ENCODE measurements around the gene SEMA3E. TPM values are rescaled to one million over a fixed set of nuclear protein-coding genes. Genes with fewer than 3 reads are reported as not detected.
"Not testable (repeated sequence)": the region's sequence is repeated elsewhere in the genome, so short reads cannot be mapped to it uniquely, and the experiment has no call there.

SEMA3E gene
- total and polyA plus RNA-seq, 2 experiments from 2014 or later = 0.32 to 0.35 TPM

- H3K9me3 ChIP-seq (ENCODE audit: low read depth) = no peaks in the 10 kb centered on the region
- no peaks in the 10 kb centered on the region for H3K9me2 ChIP-seq (ENCODE audit: insufficient read depth)
- H3K4me2 ChIP-seq (ENCODE audit: unreplicated experiment) = no peak overlapping the region
- H3K9ac ChIP-seq = no peak overlapping the region
- H3K27ac ChIP-seq = no peak overlapping the region
- TF ChIP-seq EZH2 (IDR thresholded peaks at IDR 0.05; ENCODE audit: insufficient read depth, poor library complexity, severe bottlenecking) (no peak), EZH2phosphoT487 (IDR thresholded peaks at IDR 0.05; ENCODE audit: insufficient read depth, low read depth) (no peak)
- no peaks in the 10 kb centered on the region for H4K20me1 ChIP-seq (ENCODE audit: insufficient read depth)
- 31 to 34% methylated on average over 3 of the region's 3 CpGs for WGBS, 2 experiments (ENCODE audit: low coverage in 1 of 2, low lambda C conversion rate in 2 of 2, missing lambda C conversion rate in 2 of 2)
- DNase-seq = no peak
- H3K79me2 ChIP-seq (ENCODE audit: insufficient read depth) = no peaks in the 10 kb centered on the region
- no peaks in the 10 kb centered on the region for H3K4me1 ChIP-seq (ENCODE audit: insufficient read depth)
- in situ Hi-C loops (cut with MboI) = no loop called here
- no peaks in the 10 kb centered on the region for H3K27me3 ChIP-seq (replicated peaks; ENCODE audit: insufficient read depth)
- H3K4me3 ChIP-seq = no peak overlapping the region
- no peaks in the 10 kb centered on the region for H3F3A ChIP-seq (ENCODE audit: insufficient read depth)
- no peak overlapping the region for H2AFZ ChIP-seq
- H3K36me3 ChIP-seq (ENCODE audit: low read depth) = no peaks in the 10 kb centered on the region
Observed at GRCh38 chr7:83575436-83575835, 73.5 kb downstream of the SEMA3E start.

GRCh38 chr7:83574616-83575015 lies 74.3 kb downstream of the SEMA3E start:
- Histone ChIP-seq H2AFZ (no peak overlapping the region), H3K27ac (no peak overlapping the region), H3K79me2 (ENCODE audit: insufficient read depth) (no peaks in the 10 kb centered on the region), H3K9ac (no peak overlapping the region), H3K4me3 (no peak overlapping the region), H3K4me2 (ENCODE audit: unreplicated experiment) (no peak overlapping the region), H3K27me3 (replicated peaks; ENCODE audit: insufficient read depth) (no peaks in the 10 kb centered on the region), H3K9me3 (ENCODE audit: low read depth) (no peaks in the 10 kb centered on the region), H3K36me3 (ENCODE audit: low read depth) (no peaks in the 10 kb centered on the region), H3K9me2 (ENCODE audit: insufficient read depth) (no peaks in the 10 kb centered on the region), H3K4me1 (ENCODE audit: insufficient read depth) (no peaks in the 10 kb centered on the region), H3F3A (ENCODE audit: insufficient read depth) (no peaks in the 10 kb centered on the region), H4K20me1 (ENCODE audit: insufficient read depth) (no peaks in the 10 kb centered on the region)
- in situ Hi-C loops (cut with MboI) = no loop called here
- DNase-seq = no peak
- WGBS, 2 experiments (ENCODE audit: low coverage in 1 of 2, low lambda C conversion rate in 2 of 2, missing lambda C conversion rate in 2 of 2) = 20 to 47% methylated on average over 1 of the region's 1 CpG
- no peak for TF ChIP-seq EZH2phosphoT487 (IDR thresholded peaks at IDR 0.05; ENCODE audit: insufficient read depth, low read depth)
- no peak for TF ChIP-seq EZH2 (IDR thresholded peaks at IDR 0.05; ENCODE audit: insufficient read depth, poor library complexity, severe bottlenecking)

GRCh38 chr7:83562960-83563359 lies 86.0 kb downstream of the SEMA3E start:
- Histone ChIP-seq H3K79me2 (ENCODE audit: insufficient read depth) (no peaks in the 10 kb centered on the region), H3K4me3 (no peak overlapping the region), H3K36me3 (ENCODE audit: low read depth) (no peaks in the 10 kb centered on the region), H3K9me3 (ENCODE audit: low read depth) (no peaks in the 10 kb centered on the region), H3K9ac (no peak overlapping the region), H3F3A (ENCODE audit: insufficient read depth) (no peaks in the 10 kb centered on the region), H3K4me1 (ENCODE audit: insufficient read depth) (no peaks in the 10 kb centered on the region), H4K20me1 (ENCODE audit: insufficient read depth) (no peaks in the 10 kb centered on the region), H3K27me3 (replicated peaks; ENCODE audit: insufficient read depth) (no peaks in the 10 kb centered on the region), H3K4me2 (ENCODE audit: unreplicated experiment) (no peak overlapping the region), H3K9me2 (ENCODE audit: insufficient read depth) (no peaks in the 10 kb centered on the region), H2AFZ (no peak overlapping the region), H3K27ac (no peak overlapping the region)
- DNase-seq = no peak
- 57 to 63% methylated on average over 2 of the region's 2 CpGs for WGBS, 2 experiments (ENCODE audit: low coverage in 1 of 2, low lambda C conversion rate in 2 of 2, missing lambda C conversion rate in 2 of 2)
- TF ChIP-seq EZH2 (IDR thresholded peaks at IDR 0.05; ENCODE audit: insufficient read depth, poor library complexity, severe bottlenecking) = no peak
- no peak for TF ChIP-seq EZH2phosphoT487 (IDR thresholded peaks at IDR 0.05; ENCODE audit: insufficient read depth, low read depth)
- in situ Hi-C loops (cut with MboI) = no loop called here

GRCh38 chr7:83562289-83562688 lies 86.7 kb downstream of the SEMA3E start:
- Histone ChIP-seq H3K4me3 (no peak overlapping the region), H3K36me3 (ENCODE audit: low read depth) (no peaks in the 10 kb centered on the region), H3K27ac (no peak overlapping the region), H3K9ac (no peak overlapping the region), H3K4me2 (ENCODE audit: unreplicated experiment) (no peak overlapping the region), H3K79me2 (ENCODE audit: insufficient read depth) (no peaks in the 10 kb centered on the region), H3F3A (ENCODE audit: insufficient read depth) (no peaks in the 10 kb centered on the region), H3K27me3 (replicated peaks; ENCODE audit: insufficient read depth) (no peaks in the 10 kb centered on the region), H3K9me3 (ENCODE audit: low read depth) (no peaks in the 10 kb centered on the region), H3K9me2 (ENCODE audit: insufficient read depth) (no peaks in the 10 kb centered on the region), H3K4me1 (ENCODE audit: insufficient read depth) (no peaks in the 10 kb centered on the region), H4K20me1 (ENCODE audit: insufficient read depth) (no peaks in the 10 kb centered on the region), H2AFZ (no peak overlapping the region)
- in situ Hi-C loops (cut with MboI) = no loop called here
- 78 to 91% methylated on average over 1 of the region's 1 CpG for WGBS, 2 experiments (ENCODE audit: low coverage in 1 of 2, low lambda C conversion rate in 2 of 2, missing lambda C conversion rate in 2 of 2)
- TF ChIP-seq EZH2phosphoT487 (IDR thresholded peaks at IDR 0.05; ENCODE audit: insufficient read depth, low read depth) (no peak), EZH2 (IDR thresholded peaks at IDR 0.05; ENCODE audit: insufficient read depth, poor library complexity, severe bottlenecking) (no peak)
- no peak for DNase-seq

- H3K4me3 ChIP-seq = no peak overlapping the region
- no peaks in the 10 kb centered on the region for H3K36me3 ChIP-seq (ENCODE audit: low read depth)
- no peak overlapping the region for H3K4me2 ChIP-seq (ENCODE audit: unreplicated experiment)
- no peak for DNase-seq
- TF ChIP-seq EZH2 (IDR thresholded peaks at IDR 0.05; ENCODE audit: insufficient read depth, poor library complexity, severe bottlenecking) (no peak), EZH2phosphoT487 (IDR thresholded peaks at IDR 0.05; ENCODE audit: insufficient read depth, low read depth) (no peak)
- no peaks in the 10 kb centered on the region for H3F3A ChIP-seq (ENCODE audit: insufficient read depth)
- no peak overlapping the region for H3K9ac ChIP-seq
- in situ Hi-C loops (cut with MboI) = no loop called here
- H4K20me1 ChIP-seq (ENCODE audit: insufficient read depth) = no peaks in the 10 kb centered on the region
- H3K27ac ChIP-seq = no peak overlapping the region
- no peaks in the 10 kb centered on the region for H3K4me1 ChIP-seq (ENCODE audit: insufficient read depth)
- H2AFZ ChIP-seq = no peak overlapping the region
- no peaks in the 10 kb centered on the region for H3K79me2 ChIP-seq (ENCODE audit: insufficient read depth)
- no peaks in the 10 kb centered on the region for H3K27me3 ChIP-seq (replicated peaks; ENCODE audit: insufficient read depth)
- H3K9me2 ChIP-seq (ENCODE audit: insufficient read depth) = no peaks in the 10 kb centered on the region
- 16 to 25% methylated on average over 3 of the region's 3 CpGs for WGBS, 2 experiments (ENCODE audit: low coverage in 1 of 2, low lambda C conversion rate in 2 of 2, missing lambda C conversion rate in 2 of 2)
- H3K9me3 ChIP-seq (ENCODE audit: low read depth) = no peaks in the 10 kb centered on the region
Observed at GRCh38 chr7:83559887-83560286, 89.1 kb downstream of the SEMA3E start.

GRCh38 chr7:83552556-83552955 lies 96.4 kb downstream of the SEMA3E start:
- H3K79me2 ChIP-seq (ENCODE audit: insufficient read depth); H3K27me3 ChIP-seq (replicated peaks; ENCODE audit: insufficient read depth); in situ Hi-C loops (cut with MboI); H3F3A ChIP-seq (ENCODE audit: insufficient read depth); H3K9me3 ChIP-seq (ENCODE audit: low read depth); H4K20me1 ChIP-seq (ENCODE audit: insufficient read depth); H3K9me2 ChIP-seq (ENCODE audit: insufficient read depth); H3K27ac ChIP-seq; H3K9ac ChIP-seq; H3K4me3 ChIP-seq; H3K36me3 ChIP-seq (ENCODE audit: low read depth); H2AFZ ChIP-seq; H3K4me2 ChIP-seq (ENCODE audit: unreplicated experiment); DNase-seq: not testable (repeated sequence)
- WGBS, 2 experiments (ENCODE audit: low coverage in 1 of 2, low lambda C conversion rate in 2 of 2, missing lambda C conversion rate in 2 of 2) = 67 to 88% methylated on average over 3 of the region's 3 CpGs
- H3K4me1 ChIP-seq (ENCODE audit: insufficient read depth) = peaks cover 33% of the 10 kb centered on the region
